Psoas muscle (tissue), 8 donors: Measurements from ENCODE around the gene MEIS1. TPM values are rescaled to one million over a fixed set of nuclear protein-coding genes. Genes with fewer than 3 reads are reported as not detected.

Experiments used
- ATAC-seq, 4 donors: fragments of 200-7000 bp; cut with Tn5 transposase; one replicate each; pipeline ENCODE4 v1.9.1; 2020; ENCODE audit warnings: moderate library complexity in 3 of 4, mild to moderate bottlenecking in 2 of 4
- DNase-seq, 2 donors: peaks; one replicate each; pipeline ENCODE4 v3.0.0-alpha.2; 2020
- H3K27ac ChIP-seq: fragments of 200-600 bp; one replicate; pipeline ENCODE4 v1.8.0; 2022
- H3K27me3 ChIP-seq, 3 donors: fragments of 200-600 bp in 1 of 3; one replicate each; pipeline versions ENCODE4 v1.6.1 to v1.8.0; 2013 to 2022; ENCODE audit warnings: low read length in 2 of 3, mild to moderate bottlenecking in 2 of 3, moderate library complexity in 1 of 3; ENCODE audit not compliant: insufficient read depth in 3 of 3
- H3K36me3 ChIP-seq, 2 donors: fragments of 200-600 bp in 1 of 2; one replicate each; pipeline versions ENCODE4 v1.6.1 to v1.8.0; 2013 to 2022; ENCODE audit warnings: low read depth in 1 of 2, mild to moderate bottlenecking in 1 of 2, moderate library complexity in 1 of 2; ENCODE audit not compliant: insufficient read depth in 1 of 2
- H3K4me1 ChIP-seq: fragments of 200-600 bp; one replicate; pipeline ENCODE4 v1.8.0; 2022
- H3K4me3 ChIP-seq: fragments of 200-600 bp; one replicate; pipeline ENCODE4 v1.8.0; 2022; ENCODE audit warnings: mild to moderate bottlenecking
- H3K9me3 ChIP-seq: fragments of 200-600 bp; one replicate; pipeline ENCODE4 v1.8.0; 2022
- whole genome bisulfite sequencing, 3 donors: extraction: QIAGEN DNeasy Blood & Tissue Kit; methylation state at CpG; one replicate each; pipeline versions ENCODE4 v1.1.6 to v1.1.7; 2013; 5-methylcytosine and 5-hydroxymethylcytosine counted together
- intact Hi-C, 2 donors: fragments of 100-400 bp; cut with DNase I; formaldehyde crosslinking; loops; one replicate each; pipeline versions ENCODE4 v1.11.0 to v1.14.2; 2022
- long read RNA-seq, 2 donors: library from polyadenylated mRNA; unstranded; transcript quantifications; one replicate each; pipeline ENCODE4 v2.0.0, GENCODE V29; 2021
- polyA plus RNA-seq, 3 donors: library from polyadenylated mRNA; stranded (reverse); fragments of 200-250 nt; gene quantifications; one replicate each; pipeline ENCODE4 v1.2.3, GENCODE V29; 2013
- total RNA-seq, 4 donors: library from RNA; stranded (reverse); fragmentation: NEBNext Ultra II Directional in 2 of 4; extraction: Animal tissue kit (Norgen Biotek cat#: 25700) in 2 of 4; gene quantifications; one replicate each; pipeline versions ENCODE4 v1.2.1 to v1.2.4, GENCODE V29; 2021 to 2023
- TF ChIP-seq, protein P1 (sequence below): fragments of 200-600 bp; IDR thresholded peaks from one replicate; pipeline ENCODE4 v1.8.0; 2022; ENCODE audit warnings: antibody characterized with exemption
- donor health status: healthy with polysubstance abuse.
- donor health status: DM: no; HTN: no; CAD: no; lungs with moderate emphysema.
- donor health status: Bipolar disorder and iron deficiency.
- donor health status: healthy.
- donor health status: DM: yes; HTN: yes; CAD: no.
- donor health status: DM: no; HTN: no; CAD: no.
- donor health status: DM: no; HTN: no; CAD: no.
- donor health status: DM: yes; HTN: yes; CAD: no.

The MEIS1 gene
- 1 to 10 TPM in 3 of 4 donors, under 1 TPM in 1; 0.77 to 6.8 (median 4.0) TPM for total RNA-seq
- polyA plus RNA-seq = 1 to 10 TPM; 2.0 to 5.3 (median 2.1) TPM
- long read RNA-seq, donor 1, partial matches to known transcripts = 1 of 6 reads
- long read RNA-seq, donor 1, other reads (novel, unspliced or antisense) = 5 of 6 reads
- long read RNA-seq, donor 2, partial matches to known transcripts = 0 of 1 reads
- long read RNA-seq, donor 2, other reads (novel, unspliced or antisense) = 1 of 1 reads

DNA sequence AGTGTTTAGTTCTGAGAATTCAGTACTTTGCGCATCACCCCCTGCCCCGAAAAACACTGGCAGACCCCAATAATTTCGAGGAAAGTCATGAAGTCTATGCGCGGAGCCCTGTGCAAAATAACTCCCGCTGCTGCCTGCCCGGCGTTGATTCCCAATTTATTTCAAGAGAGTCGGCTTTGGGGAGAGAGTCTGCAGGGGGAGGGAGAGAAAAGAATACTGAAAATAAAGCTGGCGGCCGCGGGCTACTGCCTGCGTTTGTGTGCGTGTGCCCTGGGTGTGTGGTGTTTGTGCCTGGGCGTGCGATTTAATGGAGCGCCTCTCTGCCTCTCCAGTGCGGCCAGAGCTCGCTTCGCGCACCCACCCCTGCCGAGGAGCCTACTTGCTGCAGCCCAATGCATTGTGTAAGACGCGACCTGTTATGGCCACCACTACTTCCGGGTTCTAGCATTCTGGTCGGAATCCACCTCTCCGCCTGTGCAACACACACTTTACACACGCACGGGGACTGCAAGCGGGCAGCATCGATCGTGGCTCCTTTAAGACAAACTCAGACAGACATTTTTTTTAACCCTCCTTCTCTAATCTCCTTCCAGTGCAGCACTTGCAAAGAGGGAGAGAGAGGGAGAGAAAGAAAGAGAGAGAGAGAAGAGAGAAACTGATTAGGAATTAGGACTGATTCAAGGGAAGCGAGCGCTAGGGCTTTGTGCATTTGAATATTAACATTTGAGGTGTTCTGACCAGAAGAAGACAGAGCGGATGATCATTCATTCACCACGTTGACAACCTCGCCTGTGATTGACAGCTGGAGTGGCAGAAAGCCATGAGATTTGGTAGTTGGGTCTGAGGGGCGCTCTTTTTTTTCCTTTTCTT lies at the start of gene MEIS1:
Gene MEIS1, plus strand, starts transcription at position 447 of the 870 bp plus-strand sequence. CDS start 732 bp downstream, outside the sequence.
- intact Hi-C loops = loop anchor here (5.0 to 10.0 kb wide), 5 partner anchors 72 to 1217 kb away; partner anchors contain the start of gene ETAA1 (in 1 of the 2)
- peak; percentile 89 to 94 for DNase-seq
- Histone ChIP-seq H3K27ac (peak within 1 kb of the TSS; percentile 92), H3K4me3 (peak within 1 kb of the TSS; percentile 70), H3K27me3 (no peaks in the 10 kb centered on the region), H3K9me3 (no peaks in the 10 kb centered on the region), H3K4me1 (no peaks in the 10 kb centered on the region), H3K36me3 (no peaks in the 10 kb centered on the region)
- ATAC-seq = peak; percentile 83 to 93 (median 87)
- WGBS, 3 donors = 0 to 1% (median 1%) methylated on average over 38 of the region's 38 CpGs
- TF ChIP-seq, protein P1, sequence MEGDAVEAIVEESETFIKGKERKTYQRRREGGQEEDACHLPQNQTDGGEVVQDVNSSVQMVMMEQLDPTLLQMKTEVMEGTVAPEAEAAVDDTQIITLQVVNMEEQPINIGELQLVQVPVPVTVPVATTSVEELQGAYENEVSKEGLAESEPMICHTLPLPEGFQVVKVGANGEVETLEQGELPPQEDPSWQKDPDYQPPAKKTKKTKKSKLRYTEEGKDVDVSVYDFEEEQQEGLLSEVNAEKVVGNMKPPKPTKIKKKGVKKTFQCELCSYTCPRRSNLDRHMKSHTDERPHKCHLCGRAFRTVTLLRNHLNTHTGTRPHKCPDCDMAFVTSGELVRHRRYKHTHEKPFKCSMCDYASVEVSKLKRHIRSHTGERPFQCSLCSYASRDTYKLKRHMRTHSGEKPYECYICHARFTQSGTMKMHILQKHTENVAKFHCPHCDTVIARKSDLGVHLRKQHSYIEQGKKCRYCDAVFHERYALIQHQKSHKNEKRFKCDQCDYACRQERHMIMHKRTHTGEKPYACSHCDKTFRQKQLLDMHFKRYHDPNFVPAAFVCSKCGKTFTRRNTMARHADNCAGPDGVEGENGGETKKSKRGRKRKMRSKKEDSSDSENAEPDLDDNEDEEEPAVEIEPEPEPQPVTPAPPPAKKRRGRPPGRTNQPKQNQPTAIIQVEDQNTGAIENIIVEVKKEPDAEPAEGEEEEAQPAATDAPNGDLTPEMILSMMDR = no peak

DNA sequence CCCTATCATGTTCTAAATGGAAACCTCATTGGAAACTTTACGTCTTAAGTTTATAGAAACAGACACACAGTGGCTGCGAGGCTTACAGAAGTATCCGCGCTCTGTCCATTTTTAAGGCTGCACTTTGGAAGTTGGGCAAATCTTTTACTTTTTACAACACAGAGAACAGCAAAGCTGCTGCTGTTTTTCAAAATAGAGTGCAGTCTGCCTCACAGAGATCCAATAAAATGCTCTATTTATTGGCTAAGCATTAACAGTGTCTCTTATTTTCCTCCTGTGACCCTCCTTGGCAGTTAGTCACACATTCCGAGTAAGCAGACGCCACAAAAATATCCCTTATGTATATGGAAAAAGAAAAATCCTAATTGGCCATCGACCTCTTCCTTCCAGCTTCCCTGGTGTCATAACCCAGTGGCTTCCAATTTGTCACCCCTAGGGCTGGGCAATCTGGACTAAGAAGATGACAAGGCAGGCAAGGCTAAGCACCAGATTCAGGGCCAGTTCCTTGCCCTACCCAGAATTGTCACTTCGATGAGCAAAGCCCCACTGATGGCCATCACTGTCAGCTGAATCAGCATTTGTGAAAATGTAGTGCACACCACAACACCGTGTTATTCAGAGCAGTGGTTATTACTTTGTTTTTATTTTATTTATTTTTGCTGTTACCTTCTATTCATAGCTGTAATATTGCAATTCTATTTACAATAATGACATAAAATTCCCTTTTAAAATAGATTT lies 47.7 kb upstream of the MEIS1 start:
- H3K36me3 ChIP-seq = no peaks in the 10 kb centered on the region
- no peak overlapping the region for H3K4me3 ChIP-seq
- no peak for ATAC-seq
- no peaks in the 10 kb centered on the region for H3K27me3 ChIP-seq
- 53 to 58% (median 54%) methylated on average over 9 of the region's 9 CpGs for WGBS, 3 donors
- H3K4me1 ChIP-seq = no peaks in the 10 kb centered on the region
- no peak overlapping the region for H3K27ac ChIP-seq
- intact Hi-C loops = no loop called here
- H3K9me3 ChIP-seq = no peaks in the 10 kb centered on the region
- DNase-seq = no peak
- TF ChIP-seq, protein P1 = no peak

DNA sequence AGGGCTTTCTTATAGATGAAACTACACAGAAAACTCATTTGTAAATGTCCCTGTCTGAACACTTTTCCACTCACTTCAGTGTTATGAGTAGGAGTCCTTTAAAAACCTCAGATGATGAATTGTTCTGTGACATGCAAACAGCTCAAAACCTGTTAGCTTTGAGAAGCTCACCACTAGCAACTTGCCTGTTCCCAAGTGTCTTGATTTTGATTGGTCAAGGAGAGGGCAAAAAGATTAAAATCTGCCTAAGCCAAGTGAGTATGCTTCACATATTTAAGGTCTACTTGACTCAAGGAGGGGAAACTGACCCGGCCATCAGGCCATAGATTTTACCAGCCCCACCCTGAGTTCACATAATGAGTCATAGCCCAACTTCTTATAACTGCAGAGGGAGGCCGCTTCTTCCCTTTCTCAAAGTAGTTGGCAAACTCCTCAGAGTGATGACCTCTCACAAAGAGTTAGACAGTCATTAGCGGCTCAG lies 45.2 kb upstream of the MEIS1 start:
- TF ChIP-seq, protein P1 = no peak
- 74 to 82% (median 81%) methylated on average over 3 of the region's 3 CpGs for WGBS, 3 donors
- H3K4me3 ChIP-seq = no peak overlapping the region
- intact Hi-C loops = no loop called here
- no peak overlapping the region for H3K27ac ChIP-seq
- no peaks in the 10 kb centered on the region for H3K9me3 ChIP-seq
- ATAC-seq (no peak), DNase-seq (no peak)
- no peaks in the 10 kb centered on the region for H3K4me1 ChIP-seq
- no peaks in the 10 kb centered on the region for H3K36me3 ChIP-seq
- H3K27me3 ChIP-seq = no peaks in the 10 kb centered on the region

DNA sequence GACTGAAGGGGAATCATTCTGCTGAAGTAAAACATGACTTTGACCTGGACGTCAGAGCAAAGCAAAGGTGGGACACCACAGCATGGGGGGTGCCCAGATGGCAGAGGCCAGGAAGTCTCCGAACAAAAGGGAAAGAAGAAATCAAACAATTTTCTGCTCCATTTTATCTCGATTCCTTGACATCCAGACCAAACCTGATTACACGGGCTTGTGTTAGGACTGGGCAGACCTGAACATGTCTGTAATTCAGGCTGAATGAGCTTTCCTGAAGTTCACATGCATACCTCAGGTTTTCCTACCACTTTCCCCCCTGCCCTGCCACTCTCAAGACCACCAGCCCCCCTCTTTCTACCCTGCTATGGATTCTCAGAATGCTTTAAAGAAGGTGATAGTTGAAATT lies 44.8 kb upstream of the MEIS1 start:
- Histone ChIP-seq H3K4me3 (no peak overlapping the region), H3K9me3 (no peaks in the 10 kb centered on the region), H3K4me1 (no peaks in the 10 kb centered on the region), H3K36me3 (no peaks in the 10 kb centered on the region), H3K27ac (no peak overlapping the region), H3K27me3 (no peaks in the 10 kb centered on the region)
- 67 to 84% (median 67%) methylated on average over 4 of the region's 4 CpGs for WGBS, 3 donors
- intact Hi-C loops = no loop called here
- TF ChIP-seq, protein P1 = no peak
- ATAC-seq (no peak), DNase-seq (no peak)
